ENCODE data around the gene STK10.

DNA sequence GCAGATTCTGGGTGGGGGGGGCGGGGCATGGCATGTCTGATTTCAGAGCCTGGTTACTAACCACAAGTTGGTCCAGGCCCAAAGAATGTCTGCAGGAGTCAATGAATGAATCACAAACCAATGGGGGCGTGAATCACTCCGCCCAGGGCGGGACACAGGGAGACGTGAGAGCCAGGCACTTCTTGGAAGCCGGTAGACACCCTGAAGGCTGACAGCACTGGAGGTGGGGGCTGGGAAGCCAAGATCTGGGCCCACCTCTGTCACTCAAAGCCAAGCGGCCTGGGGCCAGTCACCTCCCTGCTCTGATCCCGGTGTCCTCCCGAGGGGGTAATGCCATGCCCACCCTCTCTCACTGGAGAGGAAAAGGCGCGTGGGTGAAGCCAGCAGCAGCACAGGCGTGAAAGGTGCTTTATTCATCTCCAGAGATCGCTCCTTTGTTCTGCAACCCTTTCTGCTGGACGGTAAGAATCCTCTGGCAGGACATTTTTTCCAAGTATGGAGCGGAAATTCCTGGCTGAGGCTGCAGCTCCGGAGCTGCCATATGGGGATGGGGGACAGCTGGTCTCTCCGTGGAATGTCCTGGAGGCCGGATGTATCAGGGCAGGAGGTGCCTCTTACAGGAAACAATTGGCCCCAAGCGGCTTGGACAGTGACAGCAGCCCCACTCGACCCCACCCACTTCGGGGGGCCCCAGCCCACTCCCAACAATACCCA, 85.0 kb downstream of the STK10 start:
- TF ChIP-seq, protein P1, sequence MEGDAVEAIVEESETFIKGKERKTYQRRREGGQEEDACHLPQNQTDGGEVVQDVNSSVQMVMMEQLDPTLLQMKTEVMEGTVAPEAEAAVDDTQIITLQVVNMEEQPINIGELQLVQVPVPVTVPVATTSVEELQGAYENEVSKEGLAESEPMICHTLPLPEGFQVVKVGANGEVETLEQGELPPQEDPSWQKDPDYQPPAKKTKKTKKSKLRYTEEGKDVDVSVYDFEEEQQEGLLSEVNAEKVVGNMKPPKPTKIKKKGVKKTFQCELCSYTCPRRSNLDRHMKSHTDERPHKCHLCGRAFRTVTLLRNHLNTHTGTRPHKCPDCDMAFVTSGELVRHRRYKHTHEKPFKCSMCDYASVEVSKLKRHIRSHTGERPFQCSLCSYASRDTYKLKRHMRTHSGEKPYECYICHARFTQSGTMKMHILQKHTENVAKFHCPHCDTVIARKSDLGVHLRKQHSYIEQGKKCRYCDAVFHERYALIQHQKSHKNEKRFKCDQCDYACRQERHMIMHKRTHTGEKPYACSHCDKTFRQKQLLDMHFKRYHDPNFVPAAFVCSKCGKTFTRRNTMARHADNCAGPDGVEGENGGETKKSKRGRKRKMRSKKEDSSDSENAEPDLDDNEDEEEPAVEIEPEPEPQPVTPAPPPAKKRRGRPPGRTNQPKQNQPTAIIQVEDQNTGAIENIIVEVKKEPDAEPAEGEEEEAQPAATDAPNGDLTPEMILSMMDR (IDR thresholded peaks at IDR 0.05; ENCODE audit: low read depth, low read length, poor library complexity, severe bottlenecking), result no peak
- no peak for TF ChIP-seq EZH2phosphoT487 (IDR thresholded peaks at IDR 0.05; ENCODE audit: borderline replicate concordance, low read length)

Data from DOHH2 (cell line).